Neuronal stem cell (in vitro differentiated cells): ENCODE data around the gene SCARF2.
"Not testable (repeated sequence)": the region's sequence is repeated elsewhere in the genome, so short reads cannot be mapped to it uniquely, and the experiment has no call there.

ENCODE experiments used
- DNase-seq: peaks from one replicate; pipeline ENCODE4 v3.0.0-alpha.2; 2013; ENCODE audit warnings: low spot score
- H2AFZ ChIP-seq: one replicate; pipeline ENCODE4 v1.6.1; 2013; ENCODE audit warnings: mild to moderate bottlenecking, low read length, inconsistent platforms
- H2AK5ac ChIP-seq: 2 replicates; pipeline ENCODE4 v1.6.1; 2013; ENCODE audit warnings: low read depth, mild to moderate bottlenecking, inconsistent platforms, low read length, moderate library complexity, mixed read lengths
- H2BK120ac ChIP-seq: 2 replicates; pipeline ENCODE4 v1.6.1; 2013; ENCODE audit warnings: low read depth, mild to moderate bottlenecking, inconsistent platforms, low read length, moderate library complexity, mixed read lengths
- H2BK12ac ChIP-seq: one replicate; pipeline ENCODE4 v1.6.1; 2013; ENCODE audit warnings: low read length, inconsistent platforms
- H2BK15ac ChIP-seq: 2 replicates; pipeline ENCODE4 v1.6.1; 2013; ENCODE audit warnings: mild to moderate bottlenecking, low read length, inconsistent platforms, mixed read lengths
- H2BK5ac ChIP-seq: one replicate; pipeline ENCODE4 v1.6.1; 2013; ENCODE audit warnings: inconsistent platforms, mild to moderate bottlenecking, low read length, moderate library complexity
- H3K14ac ChIP-seq: one replicate; pipeline ENCODE4 v1.6.1; 2013; ENCODE audit warnings: low read length, inconsistent platforms
- H3K18ac ChIP-seq: 2 replicates; pipeline ENCODE4 v1.6.1; 2013; ENCODE audit warnings: low read length, inconsistent platforms
- H3K23ac ChIP-seq: 2 replicates; pipeline ENCODE4 v1.6.1; 2013; ENCODE audit warnings: low read depth, mild to moderate bottlenecking, mixed read lengths, low read length, inconsistent platforms; ENCODE audit not compliant: poor library complexity
- H3K27ac ChIP-seq: replicated peaks from 3 replicates; pipeline ENCODE4 v1.5.1; 2013; ENCODE audit warnings: low read length, inconsistent platforms
- H3K27me3 ChIP-seq, 3 experiments: 2 replicates each; pipeline ENCODE4 v1.6.1; 2013; ENCODE audit warnings: low read length in 3 of 3, mild to moderate bottlenecking in 2 of 3, inconsistent platforms in 1 of 3, low read depth in 1 of 3, mixed read lengths in 1 of 3, moderate library complexity in 1 of 3; ENCODE audit not compliant: control insufficient read depth in 3 of 3, insufficient read depth in 3 of 3
- H3K36me3 ChIP-seq, 2 donors: replicated peaks in 1 of 2; 2 replicates each; pipeline ENCODE4 v1.6.1; 2013; ENCODE audit warnings: low read length in 2 of 2; ENCODE audit not compliant: control insufficient read depth in 2 of 2, insufficient read depth in 2 of 2
- H3K4ac ChIP-seq: 2 replicates; pipeline ENCODE4 v1.6.1; 2013; ENCODE audit warnings: inconsistent platforms, mild to moderate bottlenecking, low read length, moderate library complexity
- H3K4me1 ChIP-seq, 2 donors: 1 replicate in 1 of 2; 2 replicates in 1 of 2; pipeline ENCODE4 v1.6.1; 2013; ENCODE audit warnings: low read length in 2 of 2, low read depth in 1 of 2; ENCODE audit not compliant: control insufficient read depth in 2 of 2, insufficient read depth in 1 of 2
- H3K4me2 ChIP-seq: one replicate; pipeline ENCODE4 v1.6.1; 2013; ENCODE audit warnings: mild to moderate bottlenecking, low read length, inconsistent platforms; ENCODE audit not compliant: insufficient read depth, poor library complexity, severe bottlenecking
- H3K4me3 ChIP-seq, 2 donors: 2 replicates each; pipeline ENCODE4 v1.5.1; 2013; ENCODE audit warnings: low read length in 2 of 2, mild to moderate bottlenecking in 2 of 2, inconsistent platforms in 1 of 2, moderate library complexity in 1 of 2
- H3K79me1 ChIP-seq: one replicate; pipeline ENCODE4 v1.6.1; 2013; ENCODE audit warnings: low read depth, mild to moderate bottlenecking, inconsistent platforms, low read length, moderate library complexity
- H3K9ac ChIP-seq: one replicate; pipeline ENCODE4 v1.6.1; 2013; ENCODE audit warnings: mild to moderate bottlenecking, low read depth, low read length, inconsistent platforms; ENCODE audit not compliant: poor library complexity
- H3K9me3 ChIP-seq, 2 donors: replicated peaks in 1 of 2; 2 replicates each; pipeline versions ENCODE3 to v1.6.1; 2013; ENCODE audit warnings: low read length in 2 of 2, mild to moderate bottlenecking in 2 of 2, inconsistent platforms in 1 of 2, low read depth in 1 of 2, mixed read lengths in 1 of 2, moderate library complexity in 1 of 2; ENCODE audit not compliant: control insufficient read depth in 2 of 2, insufficient read depth in 1 of 2
- H4K8ac ChIP-seq: one replicate; pipeline ENCODE4 v1.6.1; 2013; ENCODE audit warnings: low read depth, mild to moderate bottlenecking, inconsistent platforms, low read length, moderate library complexity
- H4K91ac ChIP-seq: one replicate; pipeline ENCODE4 v1.6.1; 2013; ENCODE audit warnings: low read length, low read depth, mild to moderate bottlenecking, inconsistent platforms; ENCODE audit not compliant: poor library complexity
- WGBS, 2 donors: extraction: QIAGEN DNeasy Blood & Tissue Kit; methylation state at CpG; one replicate each; pipeline ENCODE4 v1.1.7; 2013; ENCODE audit warnings: missing lambda C conversion rate in 2 of 2, mixed read lengths in 1 of 2; ENCODE audit not compliant: insufficient read length in 2 of 2, insufficient replicate concordance in 1 of 2; ENCODE audit errors: extremely low coverage in 2 of 2; 5-methylcytosine and 5-hydroxymethylcytosine counted together

The SCARF2 gene

GRCh38 chr22:20378684-20379083 is 58.9 kb downstream of the SCARF2 start:
- not testable (repeated sequence) for H2BK12ac ChIP-seq, H3K9ac ChIP-seq, H2AFZ ChIP-seq, H3K4me3 ChIP-seq, DNase-seq, H3K79me1 ChIP-seq, H4K8ac ChIP-seq, H3K27me3 ChIP-seq, H2BK15ac ChIP-seq, H3K9me3 ChIP-seq, H3K14ac ChIP-seq, H3K27ac ChIP-seq, H3K18ac ChIP-seq, H3K36me3 ChIP-seq, H4K91ac ChIP-seq, H3K4me1 ChIP-seq, H2AK5ac ChIP-seq, H3K4ac ChIP-seq, H2BK5ac ChIP-seq, H3K4me2 ChIP-seq, H2BK120ac ChIP-seq, H3K23ac ChIP-seq
- WGBS, 2 donors: no CpG with 5 or more reads among the region's 5 CpGs

- Histone ChIP-seq H3K4me2 (no peak overlapping the region), H3K14ac (no peak overlapping the region), H2BK15ac (no peak overlapping the region), H3K27me3 (no peaks in the 10 kb centered on the region), H3K23ac (no peak overlapping the region), H3K4ac (no peak overlapping the region), H2BK120ac (no peak overlapping the region), H3K4me1 (no peaks in the 10 kb centered on the region), H2AFZ (no peak overlapping the region), H2BK12ac (no peak overlapping the region), H3K9ac (no peak overlapping the region), H2AK5ac (no peak overlapping the region), H3K4me3 (no peak overlapping the region), H2BK5ac (no peak overlapping the region), H3K36me3 (no peaks in the 10 kb centered on the region), H4K91ac (no peak overlapping the region), H3K27ac (no peak overlapping the region), H4K8ac (no peak overlapping the region), H3K18ac (no peak overlapping the region), H3K79me1 (no peaks in the 10 kb centered on the region), H3K9me3 (peaks cover 0 to 2% of the 10 kb centered on the region in 2 donors)
- DNase-seq: no peak
- WGBS, 2 donors: no CpG with 5 or more reads among the region's 4 CpGs
These were observed 59.5 kb downstream of the SCARF2 start for GRCh38 chr22:20378110-20378509.

GRCh38 chr22:20376983-20377382 is 60.6 kb downstream of the SCARF2 start:
- not testable (repeated sequence) for H2BK120ac ChIP-seq, H3K4me1 ChIP-seq, H4K8ac ChIP-seq, H3K9ac ChIP-seq, DNase-seq, H3K23ac ChIP-seq, H2BK5ac ChIP-seq, H3K4me3 ChIP-seq, H2AK5ac ChIP-seq, H3K18ac ChIP-seq, H3K27ac ChIP-seq, H4K91ac ChIP-seq, H2BK15ac ChIP-seq, H2AFZ ChIP-seq, H3K36me3 ChIP-seq, H3K14ac ChIP-seq, H3K4ac ChIP-seq, H3K79me1 ChIP-seq, H3K4me2 ChIP-seq, H3K9me3 ChIP-seq, H3K27me3 ChIP-seq, H2BK12ac ChIP-seq
- no CpG with 5 or more reads among the region's 11 CpGs for WGBS, 2 donors

GRCh38 chr22:20376281-20376680 is 61.3 kb downstream of the SCARF2 start:
- H3K36me3 ChIP-seq, H3K4me2 ChIP-seq, H3K27ac ChIP-seq, H3K4me1 ChIP-seq, H2AFZ ChIP-seq, H3K18ac ChIP-seq, H2AK5ac ChIP-seq, H4K8ac ChIP-seq, DNase-seq, H4K91ac ChIP-seq, H3K9ac ChIP-seq, H2BK120ac ChIP-seq, H3K4me3 ChIP-seq, H3K9me3 ChIP-seq, H3K14ac ChIP-seq, H3K79me1 ChIP-seq, H2BK15ac ChIP-seq, H3K4ac ChIP-seq, H3K23ac ChIP-seq, H3K27me3 ChIP-seq, H2BK12ac ChIP-seq, H2BK5ac ChIP-seq: not testable (repeated sequence)
- WGBS, 2 donors: no CpG with 5 or more reads among the region's 8 CpGs
